Psoas muscle (tissue), 8 donors: ENCODE measurements around the gene CUEDC1. TPM values are rescaled to one million over a fixed set of nuclear protein-coding genes. Genes with fewer than 3 reads are reported as not detected.
A peak's percentile ranks its signal among the peaks of the same experiment; 100 is the strongest.

Experiments
- ATAC-seq, 4 donors: fragments of 200-7000 bp; cut with Tn5 transposase; one replicate each; pipeline ENCODE4 v1.9.1; 2020; ENCODE audit warnings: moderate library complexity in 3 of 4, mild to moderate bottlenecking in 2 of 4
- DNase-seq, 2 donors: peaks; one replicate each; pipeline ENCODE4 v3.0.0-alpha.2; 2020
- H3K27ac ChIP-seq: fragments of 200-600 bp; one replicate; pipeline ENCODE4 v1.8.0; 2022
- H3K27me3 ChIP-seq, 3 donors: fragments of 200-600 bp in 1 of 3; one replicate each; pipeline versions ENCODE4 v1.6.1 to v1.8.0; 2013 to 2022; ENCODE audit warnings: low read length in 2 of 3, mild to moderate bottlenecking in 2 of 3, moderate library complexity in 1 of 3; ENCODE audit not compliant: insufficient read depth in 3 of 3
- H3K36me3 ChIP-seq, 2 donors: fragments of 200-600 bp in 1 of 2; one replicate each; pipeline versions ENCODE4 v1.6.1 to v1.8.0; 2013 to 2022; ENCODE audit warnings: low read depth in 1 of 2, mild to moderate bottlenecking in 1 of 2, moderate library complexity in 1 of 2; ENCODE audit not compliant: insufficient read depth in 1 of 2
- H3K4me1 ChIP-seq: fragments of 200-600 bp; one replicate; pipeline ENCODE4 v1.8.0; 2022
- H3K4me3 ChIP-seq: fragments of 200-600 bp; one replicate; pipeline ENCODE4 v1.8.0; 2022; ENCODE audit warnings: mild to moderate bottlenecking
- H3K9me3 ChIP-seq: fragments of 200-600 bp; one replicate; pipeline ENCODE4 v1.8.0; 2022
- WGBS, 3 donors: extraction: QIAGEN DNeasy Blood & Tissue Kit; methylation state at CpG; one replicate each; pipeline versions ENCODE4 v1.1.6 to v1.1.7; 2013; 5-methylcytosine and 5-hydroxymethylcytosine counted together
- intact Hi-C, 2 donors: fragments of 100-400 bp; cut with DNase I; formaldehyde crosslinking; loops; one replicate each; pipeline versions ENCODE4 v1.11.0 to v1.14.2; 2022
- polyA plus RNA-seq, 3 donors: library from polyadenylated mRNA; stranded (reverse); fragments of 200-250 nt; gene quantifications; one replicate each; pipeline ENCODE4 v1.2.3, GENCODE V29; 2013
- total RNA-seq, 4 donors: library from RNA; stranded (reverse); fragmentation: NEBNext Ultra II Directional in 2 of 4; extraction: Animal tissue kit (Norgen Biotek cat#: 25700) in 2 of 4; gene quantifications; one replicate each; pipeline versions ENCODE4 v1.2.1 to v1.2.4, GENCODE V29; 2021 to 2023
- TF ChIP-seq, protein P1 (sequence below): fragments of 200-600 bp; IDR thresholded peaks from one replicate; pipeline ENCODE4 v1.8.0; 2022; ENCODE audit warnings: antibody characterized with exemption
- donor health status: healthy with polysubstance abuse.
- donor health status: DM: no; HTN: no; CAD: no; lungs with moderate emphysema.
- donor health status: Bipolar disorder and iron deficiency.
- donor health status: healthy.
- donor health status: DM: yes; HTN: yes; CAD: no.
- donor health status: DM: no; HTN: no; CAD: no.
- donor health status: DM: no; HTN: no; CAD: no.
- donor health status: DM: yes; HTN: yes; CAD: no.

The CUEDC1 gene
- total and polyA plus RNA-seq, 7 donors: 28.0 to 67.2 (median 46.4) TPM

DNA sequence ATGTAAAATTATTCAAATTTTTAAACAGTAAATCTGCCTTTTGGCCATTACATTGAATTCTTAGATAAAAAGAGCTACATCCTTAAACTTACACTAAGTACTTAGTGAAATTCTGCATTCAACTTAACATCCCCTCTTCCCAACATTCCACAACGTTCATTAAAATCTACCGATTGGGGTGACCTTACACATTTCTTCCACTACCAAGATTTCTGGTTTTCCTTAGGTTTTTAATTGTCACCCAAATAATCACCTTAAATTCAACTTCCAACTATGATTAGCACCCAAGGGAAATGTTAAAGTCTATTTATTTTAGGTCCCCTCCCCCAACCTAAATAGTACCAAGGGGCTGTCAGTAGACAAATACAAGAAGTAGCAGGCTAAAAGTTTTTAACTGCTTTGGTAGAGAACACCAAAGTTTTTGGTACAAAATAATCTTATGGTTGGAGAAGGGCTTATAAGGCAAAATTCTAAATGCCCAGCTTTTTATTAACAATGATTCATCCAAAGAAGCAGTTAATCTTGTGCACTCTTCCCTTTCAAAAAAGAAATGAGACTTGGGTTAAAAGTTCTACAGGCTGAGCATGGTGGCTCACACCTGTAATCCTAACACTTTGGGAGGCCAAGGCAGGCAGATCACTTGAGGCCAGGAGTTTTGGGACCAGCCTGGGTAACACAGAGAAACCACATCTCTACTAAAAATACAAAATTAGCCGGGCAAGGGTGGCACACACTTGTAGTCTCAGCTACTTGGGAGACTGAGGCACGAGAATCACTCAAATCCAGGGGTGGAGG, 47.1 kb upstream of the CUEDC1 start:
- Histone ChIP-seq H3K4me3 (no peak overlapping the region), H3K27ac (peak overlapping the region; percentile 47), H3K9me3 (no peaks in the 10 kb centered on the region), H3K36me3 (peaks cover 22 to 87% of the 10 kb centered on the region in 2 donors), H3K27me3 (no peaks in the 10 kb centered on the region), H3K4me1 (peaks cover 63% of the 10 kb centered on the region)
- DNase-seq (no peak), ATAC-seq (no peak)
- 57 to 73% (median 61%) methylated on average over 4 of the region's 4 CpGs for WGBS, 3 donors
- TF ChIP-seq, protein P1, sequence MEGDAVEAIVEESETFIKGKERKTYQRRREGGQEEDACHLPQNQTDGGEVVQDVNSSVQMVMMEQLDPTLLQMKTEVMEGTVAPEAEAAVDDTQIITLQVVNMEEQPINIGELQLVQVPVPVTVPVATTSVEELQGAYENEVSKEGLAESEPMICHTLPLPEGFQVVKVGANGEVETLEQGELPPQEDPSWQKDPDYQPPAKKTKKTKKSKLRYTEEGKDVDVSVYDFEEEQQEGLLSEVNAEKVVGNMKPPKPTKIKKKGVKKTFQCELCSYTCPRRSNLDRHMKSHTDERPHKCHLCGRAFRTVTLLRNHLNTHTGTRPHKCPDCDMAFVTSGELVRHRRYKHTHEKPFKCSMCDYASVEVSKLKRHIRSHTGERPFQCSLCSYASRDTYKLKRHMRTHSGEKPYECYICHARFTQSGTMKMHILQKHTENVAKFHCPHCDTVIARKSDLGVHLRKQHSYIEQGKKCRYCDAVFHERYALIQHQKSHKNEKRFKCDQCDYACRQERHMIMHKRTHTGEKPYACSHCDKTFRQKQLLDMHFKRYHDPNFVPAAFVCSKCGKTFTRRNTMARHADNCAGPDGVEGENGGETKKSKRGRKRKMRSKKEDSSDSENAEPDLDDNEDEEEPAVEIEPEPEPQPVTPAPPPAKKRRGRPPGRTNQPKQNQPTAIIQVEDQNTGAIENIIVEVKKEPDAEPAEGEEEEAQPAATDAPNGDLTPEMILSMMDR: no peak
- intact Hi-C loops: no loop called here

DNA sequence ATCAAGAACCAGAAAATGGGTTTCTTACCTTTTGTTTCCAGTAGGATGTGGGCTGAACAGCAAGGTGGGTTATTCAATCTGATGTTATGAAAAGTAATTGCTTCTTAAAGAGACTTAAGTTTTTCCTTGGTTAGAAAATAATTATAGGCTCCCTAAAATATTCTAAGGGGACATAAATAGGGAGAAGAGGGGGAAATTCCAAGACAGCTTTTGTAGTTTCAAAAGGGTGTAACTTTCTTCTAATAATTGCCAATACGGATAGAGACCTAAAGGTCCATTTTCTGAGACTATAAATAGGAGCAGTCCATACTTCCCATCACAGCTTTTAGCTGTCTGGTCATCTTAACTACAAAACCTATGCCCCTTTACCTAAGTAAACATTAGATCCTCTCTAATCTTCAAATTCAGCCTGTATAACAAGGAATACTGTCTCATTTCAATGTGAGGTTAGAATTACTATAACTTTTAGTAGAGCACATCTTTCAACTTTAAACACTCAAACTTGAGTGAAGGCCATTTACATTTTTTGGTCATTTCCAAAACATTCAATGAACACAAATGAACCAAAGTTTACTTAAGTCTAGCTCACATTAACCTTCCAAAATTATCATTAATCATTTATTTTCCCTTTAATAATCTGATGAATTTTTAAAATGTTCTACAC, 46.4 kb upstream of the CUEDC1 start:
- 16 to 25% (median 18%) methylated on average over 1 of the region's 1 CpG for WGBS, 3 donors
- DNase-seq: no peak
- Histone ChIP-seq H3K36me3 (peaks cover 22 to 94% of the 10 kb centered on the region in 2 donors), H3K4me1 (peaks cover 63% of the 10 kb centered on the region), H3K4me3 (no peak overlapping the region), H3K27me3 (no peaks in the 10 kb centered on the region), H3K27ac (peak overlapping the region; percentile 47), H3K9me3 (no peaks in the 10 kb centered on the region)
- no peak for ATAC-seq
- TF ChIP-seq, protein P1: no peak
- intact Hi-C loops: no loop called here

DNA sequence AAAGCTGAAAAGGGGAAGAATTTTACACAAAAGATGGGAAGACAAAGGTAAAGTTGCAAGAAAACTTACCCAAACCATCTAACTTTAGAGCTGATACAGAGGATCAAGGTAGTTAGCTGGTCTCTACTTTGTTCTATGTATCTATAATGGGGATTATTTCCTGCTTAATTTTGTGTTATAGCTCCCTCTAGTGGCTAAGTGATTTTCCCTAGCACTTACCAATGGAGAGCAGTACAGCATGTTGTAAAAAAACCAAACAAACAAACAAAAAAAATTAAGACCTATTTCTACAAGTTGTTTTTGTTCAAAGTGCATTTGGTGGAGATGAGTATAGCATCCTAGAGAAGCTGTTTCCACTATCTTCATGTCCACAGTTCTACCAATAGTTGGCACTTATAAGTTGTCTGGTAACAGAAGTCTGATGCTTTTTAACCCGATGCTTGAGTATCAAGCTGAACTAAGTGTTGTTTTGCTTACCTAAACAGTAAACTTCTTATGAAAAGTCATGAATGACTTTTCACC, 44.3 kb upstream of the CUEDC1 start:
- Histone ChIP-seq H3K4me1 (peaks cover 60% of the 10 kb centered on the region), H3K9me3 (no peaks in the 10 kb centered on the region), H3K27me3 (no peaks in the 10 kb centered on the region), H3K36me3 (peaks cover 12 to 78% of the 10 kb centered on the region in 2 donors), H3K27ac (peak overlapping the region; percentile 44), H3K4me3 (no peak overlapping the region)
- 42 to 70% (median 59%) methylated on average over 1 of the region's 1 CpG for WGBS, 3 donors
- no peak for DNase-seq
- ATAC-seq: peak; percentile 59 to 67 (median 60)
- TF ChIP-seq, protein P1: peak; percentile 83
- intact Hi-C loops: loop anchor here (10.0 kb wide), 1 partner anchor 875 kb away; no protein-coding TSS in a partner anchor

GRCh38 chr17:57999010-57999495, 43.8 kb upstream of the CUEDC1 start:
- DNase-seq: no peak
- TF ChIP-seq, protein P1: no peak
- intact Hi-C loops: loop anchor here (10.0 kb wide), 1 partner anchor 874 kb away; no protein-coding TSS in a partner anchor
- peaks cover 12 to 73% of the 10 kb centered on the region in 2 donors for H3K36me3 ChIP-seq
- H3K4me1 ChIP-seq: peaks cover 60% of the 10 kb centered on the region
- no peaks in the 10 kb centered on the region for H3K9me3 ChIP-seq
- H3K27ac ChIP-seq: peak overlapping the region; percentile 44
- H3K27me3 ChIP-seq: no peaks in the 10 kb centered on the region
- no peak overlapping the region for H3K4me3 ChIP-seq
- ATAC-seq: no peak
